ENCODE results near the gene SMYD3.

DNA sequence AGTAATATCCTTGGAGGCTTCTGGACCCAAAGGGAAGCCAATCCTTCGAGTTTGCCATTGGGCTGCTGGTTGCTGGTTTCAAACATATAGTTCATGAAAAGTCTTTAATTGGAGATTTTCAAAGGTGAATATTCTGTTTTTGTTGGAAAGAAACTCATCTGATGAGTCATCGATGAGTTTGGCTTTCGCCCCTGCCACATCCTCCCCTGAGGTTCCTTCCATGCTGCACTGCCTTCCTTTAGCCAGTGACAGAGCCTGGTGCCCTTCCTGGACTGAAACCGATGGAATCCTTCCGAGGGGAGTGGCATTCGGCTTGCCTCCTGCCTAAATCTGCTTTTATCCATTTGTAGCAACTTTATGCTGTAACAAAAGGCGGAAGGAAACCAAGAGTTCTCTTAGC is 802.3 kb downstream of the SMYD3 start:
- TF ChIP-seq, protein P1, sequence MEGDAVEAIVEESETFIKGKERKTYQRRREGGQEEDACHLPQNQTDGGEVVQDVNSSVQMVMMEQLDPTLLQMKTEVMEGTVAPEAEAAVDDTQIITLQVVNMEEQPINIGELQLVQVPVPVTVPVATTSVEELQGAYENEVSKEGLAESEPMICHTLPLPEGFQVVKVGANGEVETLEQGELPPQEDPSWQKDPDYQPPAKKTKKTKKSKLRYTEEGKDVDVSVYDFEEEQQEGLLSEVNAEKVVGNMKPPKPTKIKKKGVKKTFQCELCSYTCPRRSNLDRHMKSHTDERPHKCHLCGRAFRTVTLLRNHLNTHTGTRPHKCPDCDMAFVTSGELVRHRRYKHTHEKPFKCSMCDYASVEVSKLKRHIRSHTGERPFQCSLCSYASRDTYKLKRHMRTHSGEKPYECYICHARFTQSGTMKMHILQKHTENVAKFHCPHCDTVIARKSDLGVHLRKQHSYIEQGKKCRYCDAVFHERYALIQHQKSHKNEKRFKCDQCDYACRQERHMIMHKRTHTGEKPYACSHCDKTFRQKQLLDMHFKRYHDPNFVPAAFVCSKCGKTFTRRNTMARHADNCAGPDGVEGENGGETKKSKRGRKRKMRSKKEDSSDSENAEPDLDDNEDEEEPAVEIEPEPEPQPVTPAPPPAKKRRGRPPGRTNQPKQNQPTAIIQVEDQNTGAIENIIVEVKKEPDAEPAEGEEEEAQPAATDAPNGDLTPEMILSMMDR (IDR thresholded peaks at IDR 0.05): no peak
- TF ChIP-seq POLR2A (IDR thresholded peaks at IDR 0.05): no peak
